Measurements from ENCODE around the gene LCE3A. TPM values are rescaled to one million over a fixed set of nuclear protein-coding genes. Genes with fewer than 3 reads are reported as not detected.
"Not testable (repeated sequence)": the region's sequence is repeated elsewhere in the genome, so short reads cannot be mapped to it uniquely, and the experiment has no call there.

The LCE3A gene
- total and polyA plus RNA-seq, 2 experiments from 2014 or later: not detected

GRCh38 chr1:152599934-152600333 lies 23.0 kb downstream of the LCE3A start, which contains the start of gene LCE3C:
Gene LCE3C, plus strand, starts transcription at chr1:152600234. Its CDS starts 498 bp downstream, at chr1:152600732.
- no peak for DNase-seq
- no peak for TF ChIP-seq EZH2 (IDR thresholded peaks at IDR 0.05; ENCODE audit: insufficient read depth, poor library complexity, severe bottlenecking)
- TF ChIP-seq EZH2phosphoT487 (IDR thresholded peaks at IDR 0.05; ENCODE audit: insufficient read depth, low read depth): no peak
- in situ Hi-C loops (cut with MboI): no loop called here
- Histone ChIP-seq H3K9me2 (ENCODE audit: insufficient read depth) (no peaks in the 10 kb centered on the region), H3K4me2 (ENCODE audit: unreplicated experiment) (no peak within 1 kb of the TSS), H3K4me1 (ENCODE audit: insufficient read depth) (no peaks in the 10 kb centered on the region), H2AFZ (no peak within 1 kb of the TSS), H3K27ac (no peak within 1 kb of the TSS), H3K4me3 (no peak within 1 kb of the TSS), H3K9me3 (ENCODE audit: low read depth) (no peaks in the 10 kb centered on the region), H3K9ac (no peak within 1 kb of the TSS), H3K79me2 (ENCODE audit: insufficient read depth) (no peaks in the 10 kb centered on the region), H3K27me3 (replicated peaks; ENCODE audit: insufficient read depth) (no peaks in the 10 kb centered on the region), H4K20me1 (ENCODE audit: insufficient read depth) (no peaks in the 10 kb centered on the region), H3F3A (ENCODE audit: insufficient read depth) (no peaks in the 10 kb centered on the region), H3K36me3 (ENCODE audit: low read depth) (no peaks in the 10 kb centered on the region)
- no CpG with 5 or more reads among the region's 4 CpGs for WGBS, 2 experiments (ENCODE audit: low coverage in 1 of 2, low lambda C conversion rate in 2 of 2, missing lambda C conversion rate in 2 of 2)

- Histone ChIP-seq H3K9ac (no peak overlapping the region), H2AFZ (no peak overlapping the region), H3K79me2 (ENCODE audit: insufficient read depth) (no peaks in the 10 kb centered on the region), H3F3A (ENCODE audit: insufficient read depth) (no peaks in the 10 kb centered on the region), H3K4me3 (no peak overlapping the region), H3K27ac (no peak overlapping the region), H4K20me1 (ENCODE audit: insufficient read depth) (no peaks in the 10 kb centered on the region), H3K27me3 (replicated peaks; ENCODE audit: insufficient read depth) (no peaks in the 10 kb centered on the region), H3K4me2 (ENCODE audit: unreplicated experiment) (no peak overlapping the region), H3K4me1 (ENCODE audit: insufficient read depth) (no peaks in the 10 kb centered on the region), H3K9me3 (ENCODE audit: low read depth) (no peaks in the 10 kb centered on the region), H3K36me3 (ENCODE audit: low read depth) (no peaks in the 10 kb centered on the region), H3K9me2 (ENCODE audit: insufficient read depth) (no peaks in the 10 kb centered on the region)
- DNase-seq: no peak
- no peak for TF ChIP-seq EZH2phosphoT487 (IDR thresholded peaks at IDR 0.05; ENCODE audit: insufficient read depth, low read depth)
- no CpG with 5 or more reads among the region's 2 CpGs for WGBS, 2 experiments (ENCODE audit: low coverage in 1 of 2, low lambda C conversion rate in 2 of 2, missing lambda C conversion rate in 2 of 2)
- in situ Hi-C loops (cut with MboI): no loop called here
These were observed 25.9 kb downstream of the LCE3A start for GRCh38 chr1:152596986-152597385.

- Histone ChIP-seq H2AFZ (no peak overlapping the region), H3K9me2 (ENCODE audit: insufficient read depth) (no peaks in the 10 kb centered on the region), H3K27me3 (replicated peaks; ENCODE audit: insufficient read depth) (no peaks in the 10 kb centered on the region), H3F3A (ENCODE audit: insufficient read depth) (no peaks in the 10 kb centered on the region), H3K9me3 (ENCODE audit: low read depth) (no peaks in the 10 kb centered on the region), H3K27ac (no peak overlapping the region), H3K36me3 (ENCODE audit: low read depth) (no peaks in the 10 kb centered on the region), H3K79me2 (ENCODE audit: insufficient read depth) (no peaks in the 10 kb centered on the region), H4K20me1 (ENCODE audit: insufficient read depth) (no peaks in the 10 kb centered on the region), H3K9ac (no peak overlapping the region), H3K4me1 (ENCODE audit: insufficient read depth) (no peaks in the 10 kb centered on the region), H3K4me2 (ENCODE audit: unreplicated experiment) (no peak overlapping the region), H3K4me3 (no peak overlapping the region)
- in situ Hi-C loops (cut with MboI): no loop called here
- TF ChIP-seq EZH2phosphoT487 (IDR thresholded peaks at IDR 0.05; ENCODE audit: insufficient read depth, low read depth) (no peak), EZH2 (IDR thresholded peaks at IDR 0.05; ENCODE audit: insufficient read depth, poor library complexity, severe bottlenecking) (no peak)
- DNase-seq: no peak
- no CpG with 5 or more reads among the region's 1 CpG for WGBS, 2 experiments (ENCODE audit: low coverage in 1 of 2, low lambda C conversion rate in 2 of 2, missing lambda C conversion rate in 2 of 2)
These were observed 37.3 kb downstream of the LCE3A start for GRCh38 chr1:152585586-152585985.

- Histone ChIP-seq H2AFZ (no peak overlapping the region), H3K36me3 (ENCODE audit: low read depth) (no peaks in the 10 kb centered on the region), H3K4me3 (no peak overlapping the region), H3K9me3 (ENCODE audit: low read depth) (no peaks in the 10 kb centered on the region), H3F3A (ENCODE audit: insufficient read depth) (no peaks in the 10 kb centered on the region), H3K79me2 (ENCODE audit: insufficient read depth) (no peaks in the 10 kb centered on the region), H3K9ac (no peak overlapping the region), H3K4me2 (ENCODE audit: unreplicated experiment) (no peak overlapping the region), H3K9me2 (ENCODE audit: insufficient read depth) (no peaks in the 10 kb centered on the region), H3K27ac (no peak overlapping the region), H4K20me1 (ENCODE audit: insufficient read depth) (no peaks in the 10 kb centered on the region), H3K27me3 (replicated peaks; ENCODE audit: insufficient read depth) (0 out of 2 replicates have a peak, but pooled peaks cover 4% of the 10 kb centered on the region), H3K4me1 (ENCODE audit: insufficient read depth) (peaks cover 3% of the 10 kb centered on the region)
- in situ Hi-C loops (cut with MboI): no loop called here
- WGBS, 2 experiments (ENCODE audit: low coverage in 1 of 2, low lambda C conversion rate in 2 of 2, missing lambda C conversion rate in 2 of 2): 7 to 10% methylated on average over 1 of the region's 1 CpG
- TF ChIP-seq EZH2 (IDR thresholded peaks at IDR 0.05; ENCODE audit: insufficient read depth, poor library complexity, severe bottlenecking) (no peak), EZH2phosphoT487 (IDR thresholded peaks at IDR 0.05; ENCODE audit: insufficient read depth, low read depth) (no peak)
- DNase-seq: peak; percentile 77
These were observed 40.3 kb downstream of the LCE3A start for GRCh38 chr1:152582647-152583046.

GRCh38 chr1:152580433-152580832 lies 42.5 kb downstream of the LCE3A start, which contains the start of gene LCE3D:
Gene LCE3D, minus strand, starts transcription at chr1:152580516. Its CDS starts 580 bp downstream, at chr1:152579936.
- peak; percentile 27 for DNase-seq
- H3K27ac ChIP-seq: no peak within 1 kb of the TSS
- TF ChIP-seq EZH2 (IDR thresholded peaks at IDR 0.05; ENCODE audit: insufficient read depth, poor library complexity, severe bottlenecking) (no peak), EZH2phosphoT487 (IDR thresholded peaks at IDR 0.05; ENCODE audit: insufficient read depth, low read depth) (no peak)
- H3K9me2 ChIP-seq (ENCODE audit: insufficient read depth): no peaks in the 10 kb centered on the region
- in situ Hi-C loops (cut with MboI): no loop called here
- peaks cover 9% of the 10 kb centered on the region for H3K4me1 ChIP-seq (ENCODE audit: insufficient read depth)
- 22 to 24% methylated on average over 4 of the region's 4 CpGs for WGBS, 2 experiments (ENCODE audit: low coverage in 1 of 2, low lambda C conversion rate in 2 of 2, missing lambda C conversion rate in 2 of 2)
- no peaks in the 10 kb centered on the region for H3F3A ChIP-seq (ENCODE audit: insufficient read depth)
- no peak within 1 kb of the TSS for H3K4me2 ChIP-seq (ENCODE audit: unreplicated experiment)
- no peaks in the 10 kb centered on the region for H3K79me2 ChIP-seq (ENCODE audit: insufficient read depth)
- H3K4me3 ChIP-seq: no peak within 1 kb of the TSS
- H4K20me1 ChIP-seq (ENCODE audit: insufficient read depth): no peaks in the 10 kb centered on the region
- 0 out of 2 replicates have a peak, but pooled peaks cover 4% of the 10 kb centered on the region for H3K27me3 ChIP-seq (replicated peaks; ENCODE audit: insufficient read depth)
- H3K36me3 ChIP-seq (ENCODE audit: low read depth): no peaks in the 10 kb centered on the region
- H3K9me3 ChIP-seq (ENCODE audit: low read depth): no peaks in the 10 kb centered on the region
- no peak within 1 kb of the TSS for H2AFZ ChIP-seq
- H3K9ac ChIP-seq: no peak within 1 kb of the TSS

- H3F3A ChIP-seq (ENCODE audit: insufficient read depth); H3K9me2 ChIP-seq (ENCODE audit: insufficient read depth); H3K4me2 ChIP-seq (ENCODE audit: unreplicated experiment); H3K79me2 ChIP-seq (ENCODE audit: insufficient read depth); H3K9ac ChIP-seq; H3K4me1 ChIP-seq (ENCODE audit: insufficient read depth); H3K4me3 ChIP-seq; H3K9me3 ChIP-seq (ENCODE audit: low read depth); H3K27ac ChIP-seq; DNase-seq; in situ Hi-C loops (cut with MboI); H2AFZ ChIP-seq; H4K20me1 ChIP-seq (ENCODE audit: insufficient read depth); H3K36me3 ChIP-seq (ENCODE audit: low read depth): not testable (repeated sequence)
- 54 to 59% methylated on average over 8 to 9 of the region's 9 CpGs for WGBS, 2 experiments (ENCODE audit: low coverage in 1 of 2, low lambda C conversion rate in 2 of 2, missing lambda C conversion rate in 2 of 2)
- peaks cover 10% of the 10 kb centered on the region; the same call in 1 of the 2 replicates for H3K27me3 ChIP-seq (replicated peaks; ENCODE audit: insufficient read depth)
These were observed 43.4 kb downstream of the LCE3A start for GRCh38 chr1:152579526-152579925.
